Body of pancreas (tissue), 4 donors: ENCODE measurements around the gene NAGLU.

Source experiments
- POLR2A ChIP-seq, 3 donors: fragments of 450-650 bp; IDR thresholded peaks; one replicate each; pipeline ENCODE4 v1.6.1; 2016; ENCODE audit warnings: antibody characterized with exemption in 3 of 3, mild to moderate bottlenecking in 2 of 3
- TF ChIP-seq, protein P1 (sequence below), 7 experiments: fragments of 450-650 bp in 4 of 7; fragments of 200-600 bp in 3 of 7; sonication (generic) in 3 of 7; IDR thresholded peaks; one replicate each; pipeline ENCODE4 v1.5.1; 2016 to 2019; ENCODE audit warnings: antibody characterized with exemption in 7 of 7

DNA sequence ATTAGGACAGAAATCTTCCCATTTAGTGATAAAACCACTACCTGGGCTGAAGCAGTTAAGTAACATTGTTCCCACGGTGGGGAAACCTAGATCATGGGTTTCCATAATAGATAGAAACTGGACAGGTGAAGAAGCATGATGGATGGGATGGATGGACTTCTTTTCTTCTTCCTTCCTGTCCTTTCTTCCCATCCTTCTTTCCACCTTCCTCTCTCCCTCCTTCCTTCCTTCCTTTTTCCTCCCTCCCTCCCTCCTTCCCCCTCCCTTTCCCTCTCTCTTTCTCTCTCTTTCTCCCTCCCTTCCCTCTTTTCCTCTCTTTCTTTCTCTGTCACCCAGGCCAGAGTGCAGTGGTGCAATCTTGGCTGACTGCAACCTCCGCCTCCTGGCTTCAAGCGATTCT is 38.4 kb downstream of the NAGLU start:
- no peak for TF ChIP-seq POLR2A (IDR thresholded peaks at IDR 0.05)
- TF ChIP-seq, protein P1, sequence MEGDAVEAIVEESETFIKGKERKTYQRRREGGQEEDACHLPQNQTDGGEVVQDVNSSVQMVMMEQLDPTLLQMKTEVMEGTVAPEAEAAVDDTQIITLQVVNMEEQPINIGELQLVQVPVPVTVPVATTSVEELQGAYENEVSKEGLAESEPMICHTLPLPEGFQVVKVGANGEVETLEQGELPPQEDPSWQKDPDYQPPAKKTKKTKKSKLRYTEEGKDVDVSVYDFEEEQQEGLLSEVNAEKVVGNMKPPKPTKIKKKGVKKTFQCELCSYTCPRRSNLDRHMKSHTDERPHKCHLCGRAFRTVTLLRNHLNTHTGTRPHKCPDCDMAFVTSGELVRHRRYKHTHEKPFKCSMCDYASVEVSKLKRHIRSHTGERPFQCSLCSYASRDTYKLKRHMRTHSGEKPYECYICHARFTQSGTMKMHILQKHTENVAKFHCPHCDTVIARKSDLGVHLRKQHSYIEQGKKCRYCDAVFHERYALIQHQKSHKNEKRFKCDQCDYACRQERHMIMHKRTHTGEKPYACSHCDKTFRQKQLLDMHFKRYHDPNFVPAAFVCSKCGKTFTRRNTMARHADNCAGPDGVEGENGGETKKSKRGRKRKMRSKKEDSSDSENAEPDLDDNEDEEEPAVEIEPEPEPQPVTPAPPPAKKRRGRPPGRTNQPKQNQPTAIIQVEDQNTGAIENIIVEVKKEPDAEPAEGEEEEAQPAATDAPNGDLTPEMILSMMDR (IDR thresholded peaks at IDR 0.05) = no peak
